GM18909 (cell line): ENCODE results near the gene LIAS.

ENCODE experiments used
- ATAC-seq: cut with Tn5 transposase; IDR thresholded peaks from one replicate; pipeline ENCODE4 v1.9.1; 2021; ENCODE audit warnings: mild to moderate bottlenecking; ENCODE audit not compliant: unreplicated experiment, poor library complexity

The LIAS gene

GRCh38 chr4:39526765-39527295 is 68.0 kb downstream of the LIAS start:
- no peak for ATAC-seq

- ATAC-seq: peak; percentile 97
These were observed 68.6 kb downstream of the LIAS start, which contains the start of gene UGDH for GRCh38 chr4:39527296-39528060. UGDH (minus strand) TSS chr4:39527439; CDS start chr4:39521512, 5,927 bp downstream.

GRCh38 chr4:39528061-39528465 is 69.2 kb downstream of the LIAS start:
- ATAC-seq: no peak
